GM18505 (cell line): Measurements from ENCODE around the gene TFF1.

Experiments
- ATAC-seq: cut with Tn5 transposase; IDR thresholded peaks from one replicate; pipeline ENCODE4 v1.9.1; 2021; ENCODE audit not compliant: unreplicated experiment
- POLR2A ChIP-seq: IDR thresholded peaks from 4 replicates; pipeline ENCODE4 v1.6.1; 2011; ENCODE audit warnings: borderline replicate concordance; ENCODE audit not compliant: insufficient read depth, insufficient read length; ENCODE audit errors: extremely low read depth

Gene TFF1

GRCh38 chr21:42384156-42384945 lies 18.0 kb upstream of the TFF1 start:
- no peak for ATAC-seq
- TF ChIP-seq POLR2A: no peak

- ATAC-seq: no peak
- TF ChIP-seq POLR2A: no peak
Measured at GRCh38 chr21:42383331-42383730, 17.0 kb upstream of the TFF1 start.

GRCh38 chr21:42382915-42383314 lies 16.6 kb upstream of the TFF1 start:
- no peak for ATAC-seq
- TF ChIP-seq POLR2A: no peak

GRCh38 chr21:42381347-42381984 lies 15.1 kb upstream of the TFF1 start:
- no peak for TF ChIP-seq POLR2A
- ATAC-seq: no peak

GRCh38 chr21:42379426-42380215 lies 13.3 kb upstream of the TFF1 start:
- ATAC-seq: no peak
- no peak for TF ChIP-seq POLR2A

- no peak for ATAC-seq
- no peak for TF ChIP-seq POLR2A
Measured at GRCh38 chr21:42378418-42378817, 12.1 kb upstream of the TFF1 start.

GRCh38 chr21:42377951-42378340 lies 11.6 kb upstream of the TFF1 start:
- no peak for ATAC-seq
- no peak for TF ChIP-seq POLR2A

- ATAC-seq: no peak
- no peak for TF ChIP-seq POLR2A
Measured at GRCh38 chr21:42377211-42377950, 11.0 kb upstream of the TFF1 start.

- TF ChIP-seq POLR2A: no peak
- ATAC-seq: no peak
Measured at GRCh38 chr21:42376338-42376982, 10.1 kb upstream of the TFF1 start.

GRCh38 chr21:42375966-42376337 lies 9.6 kb upstream of the TFF1 start:
- ATAC-seq: no peak
- TF ChIP-seq POLR2A: no peak

GRCh38 chr21:42375506-42375905 lies 9.2 kb upstream of the TFF1 start:
- no peak for TF ChIP-seq POLR2A
- ATAC-seq: no peak

GRCh38 chr21:42374864-42375499 lies 8.6 kb upstream of the TFF1 start:
- no peak for ATAC-seq
- no peak for TF ChIP-seq POLR2A
